Loucy (cell line): ENCODE measurements around the gene FTO.

Experiments used
- H2AFZ ChIP-seq: fragments of 200-600 bp; sonication (generic); 2 replicates; pipeline ENCODE4 v1.6.0; 2016; ENCODE audit warnings: antibody characterized with exemption, mild to moderate bottlenecking, low read length, moderate library complexity
- H3F3A ChIP-seq: fragments of 200-600 bp; 2 replicates; pipeline ENCODE4 v1.6.0; 2016; ENCODE audit warnings: antibody characterized with exemption, low read depth, mild to moderate bottlenecking
- H3K27me3 ChIP-seq: fragments of 200-600 bp; sonication (generic); 2 replicates; pipeline ENCODE4 v1.6.1; 2014; ENCODE audit warnings: low read length, mild to moderate bottlenecking; ENCODE audit not compliant: insufficient read depth, poor library complexity, severe bottlenecking
- H3K36me3 ChIP-seq: fragments of 200-600 bp; sonication (generic); 2 replicates; pipeline ENCODE4 v1.6.1; 2016; ENCODE audit warnings: low read length; ENCODE audit not compliant: insufficient read depth
- H3K4me1 ChIP-seq: fragments of 200-600 bp; sonication (generic); 2 replicates; pipeline ENCODE4 v1.5.1; 2014; ENCODE audit warnings: low read length, mild to moderate bottlenecking; ENCODE audit not compliant: insufficient read depth, poor library complexity, severe bottlenecking
- H3K4me2 ChIP-seq: fragments of 200-600 bp; sonication (generic); 2 replicates; pipeline ENCODE4 v1.6.0; 2014; ENCODE audit warnings: antibody characterized with exemption, low read length, low read depth, mild to moderate bottlenecking; ENCODE audit not compliant: poor library complexity, severe bottlenecking
- H3K4me3 ChIP-seq: fragments of 200-600 bp; sonication (generic); 2 replicates; pipeline ENCODE4 v1.5.1; 2014; ENCODE audit warnings: low read length, mild to moderate bottlenecking, mixed read lengths; ENCODE audit not compliant: poor library complexity, severe bottlenecking
- H3K79me2 ChIP-seq: fragments of 200-600 bp; sonication (generic); 2 replicates; pipeline ENCODE4 v1.6.1; 2014; ENCODE audit warnings: low read length; ENCODE audit not compliant: insufficient read depth
- H3K9ac ChIP-seq: fragments of 200-600 bp; sonication (generic); 2 replicates; pipeline ENCODE4 v1.6.0; 2014; ENCODE audit warnings: mild to moderate bottlenecking, low read depth, low read length, moderate library complexity; ENCODE audit not compliant: poor library complexity, severe bottlenecking
- H3K9me2 ChIP-seq: fragments of 200-600 bp; sonication (generic); replicated peaks from 2 replicates; pipeline ENCODE4 v1.6.1; 2016; ENCODE audit warnings: low read depth, low read length, mixed read lengths
- H3K9me3 ChIP-seq: fragments of 200-600 bp; sonication (generic); 2 replicates; pipeline ENCODE4 v1.6.1; 2014; ENCODE audit warnings: mild to moderate bottlenecking, antibody characterized with exemption, low read length, low read depth; ENCODE audit not compliant: insufficient read depth
- H4K20me1 ChIP-seq: fragments of 200-600 bp; sonication (generic); 2 replicates; pipeline ENCODE4 v1.6.0; 2014; ENCODE audit warnings: antibody characterized with exemption, low read length, mild to moderate bottlenecking; ENCODE audit not compliant: insufficient read depth, poor library complexity, severe bottlenecking
- EZH2phosphoT487 ChIP-seq: fragments of 200-600 bp; IDR thresholded peaks from 2 replicates; pipeline ENCODE4 v1.6.1; 2018; ENCODE audit warnings: antibody characterized with exemption, mild to moderate bottlenecking, moderate library complexity, borderline replicate concordance
- TF ChIP-seq, protein P1 (sequence below): fragments of 200-600 bp; sonication (generic); conservative IDR thresholded peaks from 2 replicates; pipeline ENCODE4 v1.5.1; 2014; ENCODE audit warnings: mild to moderate bottlenecking, antibody characterized with exemption, low read length

Gene FTO

DNA sequence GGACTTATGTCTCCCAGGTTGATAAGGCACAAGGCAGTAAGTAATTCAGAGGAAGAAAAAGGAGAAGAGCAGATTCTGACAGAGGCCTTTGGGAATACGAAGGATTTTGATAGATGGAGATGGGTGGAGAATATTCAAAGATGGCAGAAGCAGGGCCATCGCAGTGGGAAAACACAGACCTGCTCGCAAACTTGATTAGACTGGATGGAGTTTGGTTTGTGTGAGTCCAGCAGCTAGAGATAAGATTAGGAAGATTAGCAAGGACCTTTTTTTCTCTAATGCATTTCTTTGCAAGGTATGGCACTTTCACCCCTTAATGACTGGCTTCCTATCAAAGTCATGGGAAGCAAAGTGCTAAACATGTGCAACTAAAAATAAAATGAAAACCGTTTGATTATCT, 196.7 kb downstream of the FTO start:
- H4K20me1 ChIP-seq: no peaks in the 10 kb centered on the region
- no peak overlapping the region for H3K4me2 ChIP-seq
- no peaks in the 10 kb centered on the region for H3K9me2 ChIP-seq
- no peaks in the 10 kb centered on the region for H3K27me3 ChIP-seq
- no peak overlapping the region for H3K9ac ChIP-seq
- no peaks in the 10 kb centered on the region for H3K79me2 ChIP-seq
- no peaks in the 10 kb centered on the region for H3K36me3 ChIP-seq
- TF ChIP-seq, protein P1, sequence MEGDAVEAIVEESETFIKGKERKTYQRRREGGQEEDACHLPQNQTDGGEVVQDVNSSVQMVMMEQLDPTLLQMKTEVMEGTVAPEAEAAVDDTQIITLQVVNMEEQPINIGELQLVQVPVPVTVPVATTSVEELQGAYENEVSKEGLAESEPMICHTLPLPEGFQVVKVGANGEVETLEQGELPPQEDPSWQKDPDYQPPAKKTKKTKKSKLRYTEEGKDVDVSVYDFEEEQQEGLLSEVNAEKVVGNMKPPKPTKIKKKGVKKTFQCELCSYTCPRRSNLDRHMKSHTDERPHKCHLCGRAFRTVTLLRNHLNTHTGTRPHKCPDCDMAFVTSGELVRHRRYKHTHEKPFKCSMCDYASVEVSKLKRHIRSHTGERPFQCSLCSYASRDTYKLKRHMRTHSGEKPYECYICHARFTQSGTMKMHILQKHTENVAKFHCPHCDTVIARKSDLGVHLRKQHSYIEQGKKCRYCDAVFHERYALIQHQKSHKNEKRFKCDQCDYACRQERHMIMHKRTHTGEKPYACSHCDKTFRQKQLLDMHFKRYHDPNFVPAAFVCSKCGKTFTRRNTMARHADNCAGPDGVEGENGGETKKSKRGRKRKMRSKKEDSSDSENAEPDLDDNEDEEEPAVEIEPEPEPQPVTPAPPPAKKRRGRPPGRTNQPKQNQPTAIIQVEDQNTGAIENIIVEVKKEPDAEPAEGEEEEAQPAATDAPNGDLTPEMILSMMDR: no peak
- TF ChIP-seq EZH2phosphoT487: no peak
- H3K9me3 ChIP-seq: no peaks in the 10 kb centered on the region
- peaks cover 38% of the 10 kb centered on the region for H3K4me1 ChIP-seq
- no peak overlapping the region for H3K4me3 ChIP-seq
- no peaks in the 10 kb centered on the region for H3F3A ChIP-seq
- H2AFZ ChIP-seq: no peak overlapping the region

GRCh38 chr16:53901408-53901807, 197.5 kb downstream of the FTO start:
- H3K36me3 ChIP-seq: no peaks in the 10 kb centered on the region
- peaks cover 39% of the 10 kb centered on the region for H3K4me1 ChIP-seq
- H3K9ac ChIP-seq: no peak overlapping the region
- no peaks in the 10 kb centered on the region for H4K20me1 ChIP-seq
- H3K27me3 ChIP-seq: no peaks in the 10 kb centered on the region
- H3K4me2 ChIP-seq: no peak overlapping the region
- H3K9me3 ChIP-seq: no peaks in the 10 kb centered on the region
- H3K4me3 ChIP-seq: no peak overlapping the region
- TF ChIP-seq, protein P1: no peak; the same call in 1 of the 2 replicates
- no peak for TF ChIP-seq EZH2phosphoT487
- H2AFZ ChIP-seq: no peak overlapping the region
- H3K9me2 ChIP-seq: no peaks in the 10 kb centered on the region
- no peaks in the 10 kb centered on the region for H3F3A ChIP-seq
- H3K79me2 ChIP-seq: no peaks in the 10 kb centered on the region

- no peak for TF ChIP-seq EZH2phosphoT487
- TF ChIP-seq, protein P1: no peak
- H3K9ac ChIP-seq: no peak overlapping the region
- no peaks in the 10 kb centered on the region for H3K79me2 ChIP-seq
Measured at GRCh38 chr16:53904533-53904932, 200.6 kb downstream of the FTO start.

More at GRCh38 chr16:53904533-53904932, 200.6 kb downstream of the FTO start:
- Histone ChIP-seq H3K27me3 (no peaks in the 10 kb centered on the region), H3K9me3 (no peaks in the 10 kb centered on the region), H2AFZ (no peak overlapping the region), H3K36me3 (no peaks in the 10 kb centered on the region), H3F3A (no peaks in the 10 kb centered on the region), H4K20me1 (no peaks in the 10 kb centered on the region), H3K4me2 (peak overlapping the region; percentile 8), H3K9me2 (no peaks in the 10 kb centered on the region), H3K4me1 (peaks cover 32% of the 10 kb centered on the region), H3K4me3 (no peak overlapping the region)
